NCI-H1694 treated with DMSO at 0.1 percent for 48 hours (cell line): ENCODE measurements around the gene ARFGEF2.
"Not testable (repeated sequence)": the region's sequence is repeated elsewhere in the genome, so short reads cannot be mapped to it uniquely, and the experiment has no call there.

Experiments used
- DNase-seq: peaks from one replicate; lab custom pipeline; 2025; lab: John Stamatoyannopoulos, UW

ARFGEF2 gene

GRCh38 chr20:49001741-49002140 lies 80.2 kb downstream of the ARFGEF2 start:
- DNase-seq: no peak

- no peak for DNase-seq
Observed at GRCh38 chr20:49006446-49006980, 85.0 kb downstream of the ARFGEF2 start.

GRCh38 chr20:49009899-49010631 lies 88.6 kb downstream of the ARFGEF2 start:
- DNase-seq: no peak

- DNase-seq: no peak
Observed at GRCh38 chr20:49024220-49024619, 102.7 kb downstream of the ARFGEF2 start.

GRCh38 chr20:49028177-49028576 lies 106.7 kb downstream of the ARFGEF2 start:
- DNase-seq: not testable (repeated sequence)

- no peak for DNase-seq
Observed at GRCh38 chr20:49028684-49029083, 107.2 kb downstream of the ARFGEF2 start.

GRCh38 chr20:49029203-49029602 lies 107.7 kb downstream of the ARFGEF2 start:
- no peak for DNase-seq

- DNase-seq: no peak
Observed at GRCh38 chr20:49030954-49031619, 109.6 kb downstream of the ARFGEF2 start.

- no peak for DNase-seq
Observed at GRCh38 chr20:49032455-49032854, 110.9 kb downstream of the ARFGEF2 start.

GRCh38 chr20:49034070-49034732 lies 112.7 kb downstream of the ARFGEF2 start:
- no peak for DNase-seq

GRCh38 chr20:49037962-49038387 lies 116.5 kb downstream of the ARFGEF2 start:
- no peak for DNase-seq

- DNase-seq: no peak
Observed at GRCh38 chr20:49039854-49040253, 118.3 kb downstream of the ARFGEF2 start.

- no peak for DNase-seq
Observed at GRCh38 chr20:49043000-49043399, 121.5 kb downstream of the ARFGEF2 start.

- no peak for DNase-seq
Observed at GRCh38 chr20:49045440-49046086, 124.1 kb downstream of the ARFGEF2 start.

GRCh38 chr20:49046087-49046900 lies 124.8 kb downstream of the ARFGEF2 start, which contains the start of gene CSE1L:
TSS of gene CSE1L (plus strand) at chr20:49046312. CDS start at chr20:49058464, 12,152 bp downstream.
- DNase-seq: peak; percentile 86

GRCh38 chr20:49052334-49052733 lies 130.8 kb downstream of the ARFGEF2 start:
- no peak for DNase-seq

- DNase-seq: no peak
Observed at GRCh38 chr20:49054056-49054643, 132.6 kb downstream of the ARFGEF2 start.

- DNase-seq: no peak
Observed at GRCh38 chr20:49063279-49063678, 141.8 kb downstream of the ARFGEF2 start.

- no peak for DNase-seq
Observed at GRCh38 chr20:49074521-49074920, 153.0 kb downstream of the ARFGEF2 start.

GRCh38 chr20:49078310-49078709 lies 156.8 kb downstream of the ARFGEF2 start:
- DNase-seq: no peak

- DNase-seq: not testable (repeated sequence)
Observed at GRCh38 chr20:49082295-49082694, 160.8 kb downstream of the ARFGEF2 start.
